Measurements from ENCODE around the gene SRGAP2B. TPM values are rescaled to one million over a fixed set of nuclear protein-coding genes. Genes with fewer than 3 reads are reported as not detected.
"Not testable (repeated sequence)": the region's sequence is repeated elsewhere in the genome, so short reads cannot be mapped to it uniquely, and the experiment has no call there.

Gene SRGAP2B
- total and polyA plus RNA-seq, 10 of the 15 experiments (the other 5 are each of a cell fraction or from before 2014, with no cell fraction given): 1.2 to 8.9 (median 3.0) TPM

- in situ Hi-C loops (cut with MboI); H3K9me3 ChIP-seq (replicated peaks; ENCODE audit: control insufficient read depth, insufficient read depth, low read length); H3K4me2 ChIP-seq (ENCODE audit: control insufficient read depth, insufficient read depth); H2AFZ ChIP-seq (ENCODE audit: control insufficient read depth, low read depth, low read length); intact Hi-C loops (cut with micrococcal nuclease; ENCODE audit: unreplicated experiment); POLR2A ChIA-PET; H3K79me2 ChIP-seq (ENCODE audit: control insufficient read depth, insufficient read depth, low read length); H4K20me1 ChIP-seq (ENCODE audit: control insufficient read depth, insufficient read depth); H3K4me1 ChIP-seq (ENCODE audit: control insufficient read depth, insufficient read depth, low read length); H3K4me3 ChIP-seq; SMC1A ChIA-PET (ENCODE audit: uncharacterized antibody, unreplicated experiment); H3K27me3 ChIP-seq (replicated peaks in 1 of 2; ENCODE audit: control insufficient read depth in 2 of 2, insufficient read depth in 2 of 2, low read length in 1 of 2); ATAC-seq; CTCF ChIA-PET; FAIRE-seq; H3K27ac ChIP-seq (ENCODE audit: control insufficient read depth, insufficient read depth); BruUV-seq (replicated peaks); H3K9ac ChIP-seq (ENCODE audit: control insufficient read depth, insufficient read depth, low read length); RAD21 ChIA-PET (ENCODE audit: unreplicated experiment); H3K36me3 ChIP-seq (ENCODE audit: control insufficient read depth in 2 of 2, insufficient read depth in 2 of 2, low read length in 1 of 2); DNase-seq (ENCODE audit: low read depth, low spot score): not testable (repeated sequence)
- WGBS (ENCODE audit: insufficient coverage, insufficient replicate concordance, low lambda C conversion rate, missing lambda C conversion rate): no CpG with 5 or more reads among the region's 1 CpG
Measured at GRCh38 chr1:145134476-145134875, 39.3 kb upstream of the SRGAP2B start.

- ATAC-seq; H3K4me2 ChIP-seq (ENCODE audit: control insufficient read depth, insufficient read depth); H3K79me2 ChIP-seq (ENCODE audit: control insufficient read depth, insufficient read depth, low read length); POLR2A ChIA-PET; FAIRE-seq; RAD21 ChIA-PET (ENCODE audit: unreplicated experiment); H4K20me1 ChIP-seq (ENCODE audit: control insufficient read depth, insufficient read depth); BruUV-seq (replicated peaks); intact Hi-C loops (cut with micrococcal nuclease; ENCODE audit: unreplicated experiment); H3K27ac ChIP-seq (ENCODE audit: control insufficient read depth, insufficient read depth); CTCF ChIA-PET; DNase-seq (ENCODE audit: low read depth, low spot score); H3K4me1 ChIP-seq (ENCODE audit: control insufficient read depth, insufficient read depth, low read length); H3K9ac ChIP-seq (ENCODE audit: control insufficient read depth, insufficient read depth, low read length); in situ Hi-C loops (cut with MboI); H3K9me3 ChIP-seq (replicated peaks; ENCODE audit: control insufficient read depth, insufficient read depth, low read length); SMC1A ChIA-PET (ENCODE audit: uncharacterized antibody, unreplicated experiment); H3K4me3 ChIP-seq; H3K36me3 ChIP-seq (ENCODE audit: control insufficient read depth in 2 of 2, insufficient read depth in 2 of 2, low read length in 1 of 2); H3K27me3 ChIP-seq (replicated peaks in 1 of 2; ENCODE audit: control insufficient read depth in 2 of 2, insufficient read depth in 2 of 2, low read length in 1 of 2); H2AFZ ChIP-seq (ENCODE audit: control insufficient read depth, low read depth, low read length): not testable (repeated sequence)
- 75% methylated on average over 12 of the region's 14 CpGs for WGBS (ENCODE audit: insufficient coverage, insufficient replicate concordance, low lambda C conversion rate, missing lambda C conversion rate)
Measured at GRCh38 chr1:145128697-145129469, 33.8 kb upstream of the SRGAP2B start.

- H3K79me2 ChIP-seq (ENCODE audit: control insufficient read depth, insufficient read depth, low read length); ATAC-seq; H2AFZ ChIP-seq (ENCODE audit: control insufficient read depth, low read depth, low read length); H3K4me3 ChIP-seq; H3K9ac ChIP-seq (ENCODE audit: control insufficient read depth, insufficient read depth, low read length); SMC1A ChIA-PET (ENCODE audit: uncharacterized antibody, unreplicated experiment); H3K4me1 ChIP-seq (ENCODE audit: control insufficient read depth, insufficient read depth, low read length); in situ Hi-C loops (cut with MboI); DNase-seq (ENCODE audit: low read depth, low spot score); H3K9me3 ChIP-seq (replicated peaks; ENCODE audit: control insufficient read depth, insufficient read depth, low read length); RAD21 ChIA-PET (ENCODE audit: unreplicated experiment); H4K20me1 ChIP-seq (ENCODE audit: control insufficient read depth, insufficient read depth); H3K4me2 ChIP-seq (ENCODE audit: control insufficient read depth, insufficient read depth); CTCF ChIA-PET; intact Hi-C loops (cut with micrococcal nuclease; ENCODE audit: unreplicated experiment); FAIRE-seq; BruUV-seq (replicated peaks); H3K36me3 ChIP-seq (ENCODE audit: control insufficient read depth in 2 of 2, insufficient read depth in 2 of 2, low read length in 1 of 2); H3K27ac ChIP-seq (ENCODE audit: control insufficient read depth, insufficient read depth); H3K27me3 ChIP-seq (replicated peaks in 1 of 2; ENCODE audit: control insufficient read depth in 2 of 2, insufficient read depth in 2 of 2, low read length in 1 of 2); POLR2A ChIA-PET: not testable (repeated sequence)
Measured at GRCh38 chr1:145127144-145127543, 32.0 kb upstream of the SRGAP2B start.

GRCh38 chr1:145125112-145125511 lies 30.0 kb upstream of the SRGAP2B start:
- H2AFZ ChIP-seq (ENCODE audit: control insufficient read depth, low read depth, low read length); in situ Hi-C loops (cut with MboI): not testable (repeated sequence)

More at GRCh38 chr1:145125112-145125511, 30.0 kb upstream of the SRGAP2B start:
- WGBS (ENCODE audit: insufficient coverage, insufficient replicate concordance, low lambda C conversion rate, missing lambda C conversion rate): no CpG with 5 or more reads among the region's 1 CpG
- H3K79me2 ChIP-seq (ENCODE audit: control insufficient read depth, insufficient read depth, low read length); H3K4me3 ChIP-seq; ATAC-seq; H3K9me3 ChIP-seq (replicated peaks; ENCODE audit: control insufficient read depth, insufficient read depth, low read length); DNase-seq (ENCODE audit: low read depth, low spot score); SMC1A ChIA-PET (ENCODE audit: uncharacterized antibody, unreplicated experiment); FAIRE-seq; H3K4me2 ChIP-seq (ENCODE audit: control insufficient read depth, insufficient read depth); H3K27me3 ChIP-seq (replicated peaks in 1 of 2; ENCODE audit: control insufficient read depth in 2 of 2, insufficient read depth in 2 of 2, low read length in 1 of 2); BruUV-seq (replicated peaks); CTCF ChIA-PET; intact Hi-C loops (cut with micrococcal nuclease; ENCODE audit: unreplicated experiment); H3K27ac ChIP-seq (ENCODE audit: control insufficient read depth, insufficient read depth); H3K9ac ChIP-seq (ENCODE audit: control insufficient read depth, insufficient read depth, low read length); RAD21 ChIA-PET (ENCODE audit: unreplicated experiment); H4K20me1 ChIP-seq (ENCODE audit: control insufficient read depth, insufficient read depth); H3K4me1 ChIP-seq (ENCODE audit: control insufficient read depth, insufficient read depth, low read length); POLR2A ChIA-PET; H3K36me3 ChIP-seq (ENCODE audit: control insufficient read depth in 2 of 2, insufficient read depth in 2 of 2, low read length in 1 of 2): not testable (repeated sequence)

Measured in GM12878 (cell line).